KOPT-K1 (cell line): ENCODE results near the gene CDK16.

ENCODE experiments used
- H3K27ac ChIP-seq: fragments of 200-600 bp; sonication (generic); 2 replicates; pipeline ENCODE4 v1.5.1; 2016; ENCODE audit warnings: antibody characterized with exemption, mild to moderate bottlenecking, low read depth, low read length; ENCODE audit not compliant: poor library complexity, severe bottlenecking
- H3K36me3 ChIP-seq: fragments of 200-600 bp; sonication (generic); 2 replicates; pipeline ENCODE4 v1.5.1; 2017; ENCODE audit warnings: antibody characterized with exemption, mild to moderate bottlenecking, low read length, moderate library complexity; ENCODE audit not compliant: insufficient read depth
- H3K9me3 ChIP-seq: fragments of 200-600 bp; sonication (generic); 2 replicates; pipeline ENCODE4 v1.5.1; 2017; ENCODE audit warnings: antibody characterized with exemption, low read length, mild to moderate bottlenecking; ENCODE audit not compliant: insufficient read depth, poor library complexity, severe bottlenecking

The CDK16 gene

DNA sequence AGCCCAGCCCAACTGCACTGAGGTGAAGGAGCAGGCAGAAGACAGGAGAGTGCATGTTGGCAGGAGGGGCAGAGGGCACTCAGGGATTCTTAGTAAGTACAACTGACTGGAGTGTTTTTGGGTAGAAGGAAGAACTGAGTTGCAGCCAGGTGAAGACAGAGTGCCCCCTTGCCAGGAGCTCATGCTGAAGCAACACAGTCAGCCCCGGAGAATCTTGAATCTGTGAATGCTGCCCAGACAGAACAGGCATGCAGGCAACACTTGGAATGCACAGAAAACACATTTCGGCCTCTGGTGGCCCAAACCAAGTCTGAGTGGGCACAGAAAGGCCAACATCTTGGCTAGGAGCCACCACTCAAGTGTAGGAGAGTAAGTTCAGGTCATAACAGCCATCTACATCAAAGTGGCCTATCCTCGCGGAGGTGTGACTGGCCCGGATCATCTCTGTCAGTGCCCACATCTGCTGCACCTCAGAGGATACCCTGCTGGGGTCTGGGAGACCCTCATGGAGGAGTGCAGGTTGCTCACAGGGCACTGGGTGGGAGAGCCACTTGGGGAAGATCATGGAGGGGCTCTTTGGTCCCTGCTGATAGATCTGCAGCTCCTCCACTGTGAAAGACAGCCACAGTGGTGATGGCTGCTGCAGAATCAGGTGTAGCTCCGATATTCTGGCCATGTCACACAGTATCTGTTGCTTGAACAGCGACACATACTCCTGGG, 54.7 kb downstream of the CDK16 start:
- Histone ChIP-seq H3K27ac (no peak overlapping the region), H3K9me3 (no peaks in the 10 kb centered on the region), H3K36me3 (no peaks in the 10 kb centered on the region)

DNA sequence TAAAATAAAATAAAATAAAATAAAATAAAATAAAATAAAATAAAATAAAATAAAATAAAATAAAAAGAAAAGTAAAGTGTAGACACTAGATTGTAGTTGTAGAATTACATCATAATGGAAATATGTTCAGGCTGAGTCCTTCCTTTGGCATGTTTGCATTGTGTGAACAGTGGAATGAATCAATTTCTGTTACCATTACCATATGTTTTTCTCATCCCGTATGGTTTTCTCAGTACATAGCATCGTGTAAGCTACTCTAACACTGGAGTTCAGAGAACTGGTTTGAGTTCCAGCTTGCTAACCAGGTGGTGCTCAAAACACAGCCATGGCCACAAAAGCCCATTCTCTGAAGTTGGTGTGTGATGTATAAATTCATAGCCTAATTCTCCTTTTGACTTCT, 60.2 kb downstream of the CDK16 start:
- Histone ChIP-seq H3K27ac (no peak overlapping the region), H3K36me3 (no peaks in the 10 kb centered on the region), H3K9me3 (no peaks in the 10 kb centered on the region)
